H9 (cell line): ENCODE data around the gene TMC6. TPM values are rescaled to one million over a fixed set of nuclear protein-coding genes. Genes with fewer than 3 reads are reported as not detected.

Experiments used
- DNase-seq: peaks from one replicate; pipeline ENCODE4 v3.0.0-alpha.2; 2017
- H2AFZ ChIP-seq: one replicate; pipeline ENCODE4 v1.6.1; 2013; ENCODE audit warnings: mild to moderate bottlenecking, low read length, control low read depth, moderate library complexity
- H2AK5ac ChIP-seq: 2 replicates; pipeline ENCODE4 v1.6.1; 2013; ENCODE audit warnings: low read length, control low read depth, mixed read lengths; ENCODE audit not compliant: insufficient read length
- H2BK120ac ChIP-seq: one replicate; pipeline ENCODE4 v1.6.1; 2013; ENCODE audit warnings: low read depth, mild to moderate bottlenecking, low read length, control low read depth, inconsistent platforms; ENCODE audit not compliant: poor library complexity, severe bottlenecking
- H2BK12ac ChIP-seq: 2 replicates; pipeline ENCODE4 v1.6.1; 2013; ENCODE audit warnings: low read length, control low read depth, mixed read lengths, low read depth; ENCODE audit not compliant: insufficient read length
- H2BK15ac ChIP-seq: 2 replicates; pipeline ENCODE4 v1.6.1; 2013; ENCODE audit warnings: low read depth, low read length, control low read depth
- H2BK20ac ChIP-seq: one replicate; pipeline ENCODE4 v1.6.1; 2013; ENCODE audit warnings: low read depth, mild to moderate bottlenecking, low read length, control low read depth, inconsistent platforms; ENCODE audit not compliant: poor library complexity, severe bottlenecking
- H2BK5ac ChIP-seq: 2 replicates; pipeline ENCODE4 v1.6.1; 2013; ENCODE audit warnings: low read length, control low read depth, mixed read lengths; ENCODE audit not compliant: insufficient read length
- H3K14ac ChIP-seq: 2 replicates; pipeline ENCODE4 v1.6.1; 2013; ENCODE audit warnings: low read length, control low read depth; ENCODE audit not compliant: insufficient read depth
- H3K18ac ChIP-seq: 2 replicates; pipeline ENCODE4 v1.6.1; 2013; ENCODE audit warnings: low read depth, mild to moderate bottlenecking, mixed read lengths, low read length, control low read depth; ENCODE audit not compliant: insufficient read length
- H3K23ac ChIP-seq: 2 replicates; pipeline ENCODE4 v1.6.1; 2013; ENCODE audit warnings: low read length, control low read depth, mixed read lengths, low read depth; ENCODE audit not compliant: insufficient read length
- H3K23me2 ChIP-seq: 2 replicates; pipeline ENCODE4 v1.6.1; 2013; ENCODE audit warnings: low read depth, mild to moderate bottlenecking, mixed read lengths, low read length, control low read depth; ENCODE audit not compliant: insufficient read length, poor library complexity, severe bottlenecking
- H3K27ac ChIP-seq: 2 replicates; pipeline ENCODE4 v1.5.1; 2013; ENCODE audit warnings: low read length, control low read depth, mixed read lengths, low read depth; ENCODE audit not compliant: insufficient read length
- H3K27me3 ChIP-seq: 2 replicates; pipeline ENCODE4 v1.6.1; 2013; ENCODE audit warnings: low read length, control low read depth, inconsistent platforms; ENCODE audit not compliant: insufficient read depth
- H3K4ac ChIP-seq: 2 replicates; pipeline ENCODE4 v1.6.1; 2013; ENCODE audit warnings: low read depth, mild to moderate bottlenecking, control low read depth, inconsistent platforms, low read length, moderate library complexity
- H3K4me1 ChIP-seq: 2 replicates; pipeline ENCODE4 v1.6.1; 2013; ENCODE audit warnings: low read length, control low read depth, inconsistent platforms; ENCODE audit not compliant: insufficient read depth
- H3K4me2 ChIP-seq: 2 replicates; pipeline ENCODE4 v1.6.1; 2013; ENCODE audit warnings: low read length, control low read depth, mixed read lengths; ENCODE audit not compliant: insufficient read length, insufficient read depth
- H3K56ac ChIP-seq: 2 replicates; pipeline ENCODE4 v1.6.1; 2013; ENCODE audit warnings: low read depth, mild to moderate bottlenecking, mixed read lengths, low read length, control low read depth; ENCODE audit not compliant: insufficient read length
- H3K79me1 ChIP-seq: 2 replicates; pipeline ENCODE4 v1.6.1; 2013; ENCODE audit warnings: low read depth, mild to moderate bottlenecking, moderate library complexity, low read length, control low read depth, inconsistent platforms; ENCODE audit not compliant: insufficient read depth, poor library complexity, severe bottlenecking
- H3K79me2 ChIP-seq: 2 replicates; pipeline ENCODE4 v1.6.1; 2013; ENCODE audit warnings: low read length, control low read depth, inconsistent platforms; ENCODE audit not compliant: insufficient read depth
- H3K9ac ChIP-seq: 2 replicates; pipeline ENCODE4 v1.6.1; 2013; ENCODE audit warnings: low read length, control low read depth, mixed read lengths; ENCODE audit not compliant: insufficient read length; ENCODE audit errors: extremely low read depth
- H3K9me3 ChIP-seq: one replicate; pipeline ENCODE4 v1.6.1; 2013; ENCODE audit warnings: low read depth, low read length, inconsistent platforms; ENCODE audit not compliant: control insufficient read depth
- H3T11ph ChIP-seq: one replicate; pipeline ENCODE4 v1.6.1; 2013; ENCODE audit warnings: mild to moderate bottlenecking, low read length, control low read depth, inconsistent platforms
- H4K20me1 ChIP-seq: one replicate; pipeline ENCODE4 v1.6.1; 2013; ENCODE audit not compliant: control insufficient read depth, insufficient read length, insufficient read depth
- H4K5ac ChIP-seq: 2 replicates; pipeline ENCODE4 v1.6.1; 2013; ENCODE audit warnings: low read depth, mild to moderate bottlenecking, mixed read lengths, low read length, control low read depth; ENCODE audit not compliant: insufficient read length
- H4K8ac ChIP-seq: replicated peaks from 2 replicates; pipeline ENCODE4 v1.6.1; 2013; ENCODE audit warnings: low read length, control low read depth, mixed read lengths, low read depth; ENCODE audit not compliant: insufficient read length
- H4K91ac ChIP-seq: 2 replicates; pipeline ENCODE4 v1.6.1; 2013; ENCODE audit warnings: low read depth, mild to moderate bottlenecking, moderate library complexity, mixed read lengths, low read length, control low read depth; ENCODE audit not compliant: insufficient read length
- H3K27ac Mint-ChIP-seq, 3 experiments: 2 replicates in 2 of 3; 3 replicates in 1 of 3; pipeline ENCODE4 v1.8.0; 2020 to 2021; ENCODE audit warnings: mixed read lengths in 3 of 3, mild to moderate bottlenecking in 1 of 3, moderate library complexity in 1 of 3
- H3K27me3 Mint-ChIP-seq: 2 replicates; pipeline ENCODE4 v1.8.0; 2021; ENCODE audit warnings: low read depth, mild to moderate bottlenecking, moderate library complexity, mixed read lengths
- H3K36me3 Mint-ChIP-seq, 3 experiments: 2 replicates in 2 of 3; 3 replicates in 1 of 3; pipeline ENCODE4 v1.8.0; 2020 to 2021; ENCODE audit warnings: low read depth in 3 of 3, mixed read lengths in 3 of 3; ENCODE audit not compliant: insufficient read depth in 1 of 3
- H3K4me1 Mint-ChIP-seq, 2 experiments: 2 replicates each; pipeline ENCODE4 v1.8.0; 2020; ENCODE audit warnings: mixed read lengths in 2 of 2
- H3K4me3 Mint-ChIP-seq, 2 experiments: 2 replicates in 1 of 2; 3 replicates in 1 of 2; pipeline ENCODE4 v1.8.0; 2020 to 2021; ENCODE audit warnings: mild to moderate bottlenecking in 2 of 2, mixed read lengths in 2 of 2, moderate library complexity in 1 of 2
- H3K9me3 Mint-ChIP-seq, 2 experiments: 2 replicates in 1 of 2; 3 replicates in 1 of 2; pipeline ENCODE4 v1.8.0; 2020; ENCODE audit warnings: mild to moderate bottlenecking in 2 of 2, mixed read lengths in 2 of 2, moderate library complexity in 1 of 2
- WGBS: extraction: QIAGEN DNeasy Blood & Tissue Kit; methylation state at CpG from one replicate; pipeline ENCODE4 v1.1.7; 2013; ENCODE audit warnings: missing lambda C conversion rate, low lambda C conversion rate, mixed read lengths; ENCODE audit not compliant: insufficient read length; ENCODE audit errors: extremely low coverage; 5-methylcytosine and 5-hydroxymethylcytosine counted together
- total RNA-seq: library from RNA; stranded (reverse); gene quantifications from 2 replicates; pipeline ENCODE4 v1.2.1, GENCODE V29; 2021
- TF ChIP-seq, protein P1 (sequence below): fragments of 200-600 bp; sonication (generic); conservative IDR thresholded peaks from 3 replicates; pipeline ENCODE4 v1.8.0; 2021; ENCODE audit warnings: antibody characterized with exemption, mild to moderate bottlenecking

The TMC6 gene
- total RNA-seq, 1 experiment from 2014 or later, result 86.8 TPM

DNA sequence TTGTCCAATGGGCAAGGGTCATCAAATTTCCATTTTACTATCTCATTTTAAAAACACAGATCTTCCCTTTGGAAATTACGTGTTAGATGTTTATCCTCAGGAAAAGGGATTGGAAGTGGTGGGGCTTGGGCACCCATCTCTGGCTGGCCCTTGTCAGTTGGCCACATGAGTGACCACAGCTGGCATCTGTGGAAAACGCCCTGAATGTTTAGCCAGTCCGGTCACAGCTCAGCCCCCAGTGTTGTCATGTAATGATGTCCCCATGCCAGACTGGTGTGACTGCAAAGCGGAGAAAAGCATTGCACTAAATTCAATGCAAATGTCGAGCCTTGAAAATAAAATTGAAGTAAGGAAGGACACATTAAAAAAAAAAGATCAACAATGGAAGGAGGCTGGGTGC, 53.0 kb downstream of the TMC6 start:
- no peaks in the 10 kb centered on the region for H3K27me3 Mint-ChIP-seq
- H3K79me2 ChIP-seq, result no peaks in the 10 kb centered on the region

More for the DNA sequence above, 53.0 kb downstream of the TMC6 start:
- no peaks in the 10 kb centered on the region for H3K9me3 ChIP-seq
- TF ChIP-seq, protein P1, sequence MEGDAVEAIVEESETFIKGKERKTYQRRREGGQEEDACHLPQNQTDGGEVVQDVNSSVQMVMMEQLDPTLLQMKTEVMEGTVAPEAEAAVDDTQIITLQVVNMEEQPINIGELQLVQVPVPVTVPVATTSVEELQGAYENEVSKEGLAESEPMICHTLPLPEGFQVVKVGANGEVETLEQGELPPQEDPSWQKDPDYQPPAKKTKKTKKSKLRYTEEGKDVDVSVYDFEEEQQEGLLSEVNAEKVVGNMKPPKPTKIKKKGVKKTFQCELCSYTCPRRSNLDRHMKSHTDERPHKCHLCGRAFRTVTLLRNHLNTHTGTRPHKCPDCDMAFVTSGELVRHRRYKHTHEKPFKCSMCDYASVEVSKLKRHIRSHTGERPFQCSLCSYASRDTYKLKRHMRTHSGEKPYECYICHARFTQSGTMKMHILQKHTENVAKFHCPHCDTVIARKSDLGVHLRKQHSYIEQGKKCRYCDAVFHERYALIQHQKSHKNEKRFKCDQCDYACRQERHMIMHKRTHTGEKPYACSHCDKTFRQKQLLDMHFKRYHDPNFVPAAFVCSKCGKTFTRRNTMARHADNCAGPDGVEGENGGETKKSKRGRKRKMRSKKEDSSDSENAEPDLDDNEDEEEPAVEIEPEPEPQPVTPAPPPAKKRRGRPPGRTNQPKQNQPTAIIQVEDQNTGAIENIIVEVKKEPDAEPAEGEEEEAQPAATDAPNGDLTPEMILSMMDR, result no peak
- no peaks in the 10 kb centered on the region for H4K20me1 ChIP-seq
- H3K9ac ChIP-seq, result no peak overlapping the region
- no peak overlapping the region for H4K91ac ChIP-seq
- no peak overlapping the region for H2AK5ac ChIP-seq
- no peak overlapping the region for H3K4me2 ChIP-seq
- Mint-ChIP-seq H3K36me3 (peaks cover 52 to 77% (median 72%) of the 10 kb centered on the region in 3 experiments; a peak in 6 of 7 replicates), H3K9me3 (no peaks in the 10 kb centered on the region), H3K4me3 (no peak overlapping the region), H3K4me1 (no peaks in the 10 kb centered on the region), H3K27ac (no peak overlapping the region)
- no peak overlapping the region for H3K4ac ChIP-seq
- no peak overlapping the region for H2BK15ac ChIP-seq
- WGBS, result no CpG with 5 or more reads among the region's 5 CpGs
- no peak overlapping the region for H3K56ac ChIP-seq
- H3K23me2 ChIP-seq, result no peaks in the 10 kb centered on the region
- no peak for DNase-seq
- no peak overlapping the region for H2BK120ac ChIP-seq
- H3T11ph ChIP-seq, result no peak overlapping the region
- no peak overlapping the region for H2BK5ac ChIP-seq
- no peak overlapping the region for H4K8ac ChIP-seq
- H2BK12ac ChIP-seq, result no peak overlapping the region
- H3K4me1 ChIP-seq, result no peaks in the 10 kb centered on the region
- H2BK20ac ChIP-seq, result no peak overlapping the region
- H3K23ac ChIP-seq, result no peak overlapping the region
- H3K27me3 ChIP-seq, result no peaks in the 10 kb centered on the region
- no peak overlapping the region for H3K18ac ChIP-seq
- H3K27ac ChIP-seq, result no peak overlapping the region
- H4K5ac ChIP-seq, result no peak overlapping the region
- H2AFZ ChIP-seq, result no peak overlapping the region
- no peaks in the 10 kb centered on the region for H3K79me1 ChIP-seq
- no peak overlapping the region for H3K14ac ChIP-seq
